Mesendoderm (in vitro differentiated cells): ENCODE data around the gene TBCA.

ENCODE experiments used
- DNase-seq: peaks from one replicate; pipeline ENCODE4 v3.0.0; 2013
- H2AK5ac ChIP-seq: 2 replicates; pipeline ENCODE4 v1.6.1; 2013; ENCODE audit warnings: low read length, inconsistent platforms
- H2BK120ac ChIP-seq: 2 replicates; pipeline ENCODE4 v1.6.1; 2013; ENCODE audit warnings: low read depth, mild to moderate bottlenecking, low read length, moderate library complexity, mixed read lengths
- H2BK15ac ChIP-seq: replicated peaks from 2 replicates; pipeline ENCODE4 v1.6.1; 2013; ENCODE audit warnings: low read depth, mild to moderate bottlenecking, moderate library complexity
- H2BK5ac ChIP-seq: 2 replicates; pipeline ENCODE4 v1.6.1; 2013; ENCODE audit warnings: low read length, inconsistent platforms
- H3K18ac ChIP-seq: 2 replicates; pipeline ENCODE4 v1.6.1; 2013; ENCODE audit warnings: mild to moderate bottlenecking, low read length, mixed read lengths
- H3K23ac ChIP-seq: one replicate; pipeline ENCODE4 v1.6.1; 2013; ENCODE audit warnings: low read length
- H3K27ac ChIP-seq: 2 replicates; pipeline ENCODE4 v1.5.1; 2013; ENCODE audit warnings: low read depth, mild to moderate bottlenecking, inconsistent platforms, low read length, moderate library complexity
- H3K27me3 ChIP-seq: 2 replicates; pipeline ENCODE4 v1.6.1; 2013; ENCODE audit warnings: low read length, control low read depth, mild to moderate bottlenecking, inconsistent platforms; ENCODE audit not compliant: insufficient read depth, poor library complexity
- H3K36me3 ChIP-seq: 2 replicates; pipeline ENCODE4 v1.6.1; 2013; ENCODE audit warnings: low read length, inconsistent platforms; ENCODE audit not compliant: control insufficient read depth, insufficient read depth
- H3K4ac ChIP-seq: one replicate; pipeline ENCODE4 v1.6.1; 2013; ENCODE audit warnings: low read depth, mild to moderate bottlenecking, low read length, moderate library complexity
- H3K4me1 ChIP-seq: 2 replicates; pipeline ENCODE4 v1.6.1; 2013; ENCODE audit warnings: low read depth, low read length, inconsistent platforms; ENCODE audit not compliant: control insufficient read depth
- H3K4me2 ChIP-seq: 2 replicates; pipeline ENCODE4 v1.6.1; 2013; ENCODE audit warnings: low read length
- H3K4me3 ChIP-seq: 2 replicates; pipeline ENCODE4 v1.5.1; 2013; ENCODE audit warnings: mild to moderate bottlenecking, low read length
- H3K56ac ChIP-seq: one replicate; pipeline ENCODE4 v1.6.1; 2013; ENCODE audit warnings: low read length
- H3K79me1 ChIP-seq: 2 replicates; pipeline ENCODE4 v1.6.1; 2013; ENCODE audit warnings: low read length, inconsistent platforms
- H3K79me2 ChIP-seq: 2 replicates; pipeline ENCODE4 v1.6.1; 2013; ENCODE audit warnings: mild to moderate bottlenecking, low read length; ENCODE audit not compliant: control insufficient read depth, insufficient read depth
- H3K9ac ChIP-seq: 2 replicates; pipeline ENCODE4 v1.6.1; 2013; ENCODE audit warnings: low read length, inconsistent platforms
- H4K5ac ChIP-seq: one replicate; pipeline ENCODE4 v1.6.1; 2013; ENCODE audit warnings: low read length
- H4K8ac ChIP-seq: one replicate; pipeline ENCODE4 v1.6.1; 2013; ENCODE audit warnings: low read depth, mild to moderate bottlenecking, control low read depth, low read length, moderate library complexity
- WGBS: extraction: QIAGEN DNeasy Blood & Tissue Kit; methylation state at CpG from one replicate; pipeline ENCODE4 v1.1.7; 2013; ENCODE audit warnings: low lambda C conversion rate, missing lambda C conversion rate; ENCODE audit not compliant: insufficient coverage; ENCODE audit errors: extremely low coverage; 5-methylcytosine and 5-hydroxymethylcytosine counted together

Gene TBCA

GRCh38 chr5:77785229-77785628, 9.1 kb upstream of the TBCA start:
- Histone ChIP-seq H3K23ac (no peak overlapping the region), H4K5ac (no peak overlapping the region), H3K27ac (no peak overlapping the region), H3K56ac (no peak overlapping the region), H3K4me2 (no peak overlapping the region), H2AK5ac (no peak overlapping the region), H3K36me3 (no peaks in the 10 kb centered on the region), H2BK15ac (no peak overlapping the region), H3K27me3 (no peaks in the 10 kb centered on the region), H4K8ac (no peak overlapping the region), H2BK5ac (no peak overlapping the region), H2BK120ac (no peak overlapping the region), H3K79me1 (no peaks in the 10 kb centered on the region), H3K4me1 (no peaks in the 10 kb centered on the region), H3K18ac (no peak overlapping the region), H3K4ac (no peak overlapping the region), H3K4me3 (no peak overlapping the region), H3K79me2 (no peaks in the 10 kb centered on the region), H3K9ac (no peak overlapping the region)
- DNase-seq = no peak
- WGBS = no CpG with 5 or more reads among the region's 17 CpGs

GRCh38 chr5:77784735-77785134, 8.6 kb upstream of the TBCA start:
- H3K23ac ChIP-seq = no peak overlapping the region
- H2AK5ac ChIP-seq = no peak overlapping the region
- H3K27ac ChIP-seq = no peak overlapping the region
- no peak overlapping the region for H4K8ac ChIP-seq
- WGBS = no CpG with 5 or more reads among the region's 21 CpGs
- no peak overlapping the region for H3K4me2 ChIP-seq
- no peaks in the 10 kb centered on the region for H3K79me1 ChIP-seq
- no peak overlapping the region for H3K9ac ChIP-seq
- H2BK15ac ChIP-seq = no peak overlapping the region
- H3K18ac ChIP-seq = no peak overlapping the region
- no peaks in the 10 kb centered on the region for H3K27me3 ChIP-seq
- no peak for DNase-seq
- no peaks in the 10 kb centered on the region for H3K36me3 ChIP-seq
- no peak overlapping the region for H4K5ac ChIP-seq
- no peak overlapping the region for H3K56ac ChIP-seq
- no peak overlapping the region for H3K4ac ChIP-seq
- no peak overlapping the region for H3K4me3 ChIP-seq
- no peaks in the 10 kb centered on the region for H3K4me1 ChIP-seq
- H2BK120ac ChIP-seq = no peak overlapping the region
- H2BK5ac ChIP-seq = no peak overlapping the region
- H3K79me2 ChIP-seq = no peaks in the 10 kb centered on the region

GRCh38 chr5:77781076-77781475, 4.9 kb upstream of the TBCA start:
- Histone ChIP-seq H3K9ac (no peak overlapping the region), H3K27ac (no peak overlapping the region), H3K79me1 (no peaks in the 10 kb centered on the region), H3K36me3 (no peaks in the 10 kb centered on the region), H3K4me2 (no peak overlapping the region), H3K79me2 (no peaks in the 10 kb centered on the region), H3K27me3 (no peaks in the 10 kb centered on the region), H3K4ac (no peak overlapping the region), H2BK15ac (no peak overlapping the region), H4K8ac (no peak overlapping the region), H2BK5ac (no peak overlapping the region), H2AK5ac (no peak overlapping the region), H3K18ac (no peak overlapping the region), H4K5ac (no peak overlapping the region), H3K4me3 (no peak overlapping the region), H3K56ac (no peak overlapping the region), H2BK120ac (no peak overlapping the region), H3K4me1 (peaks cover 2% of the 10 kb centered on the region), H3K23ac (no peak overlapping the region)
- DNase-seq = peak; percentile 83
- WGBS = no CpG with 5 or more reads among the region's 1 CpG

- peak; percentile 30 for DNase-seq
- no peak overlapping the region for H3K4me2 ChIP-seq
- H3K27ac ChIP-seq = no peak overlapping the region
- no peak overlapping the region for H3K56ac ChIP-seq
- H2BK5ac ChIP-seq = no peak overlapping the region
- H4K8ac ChIP-seq = no peak overlapping the region
- H4K5ac ChIP-seq = no peak overlapping the region
- H3K4me3 ChIP-seq = no peak overlapping the region
- H3K4me1 ChIP-seq = peaks cover 2% of the 10 kb centered on the region
- no peak overlapping the region for H3K9ac ChIP-seq
- no peak overlapping the region for H3K18ac ChIP-seq
- H3K79me1 ChIP-seq = no peaks in the 10 kb centered on the region
- H3K27me3 ChIP-seq = no peaks in the 10 kb centered on the region
- H2BK120ac ChIP-seq = no peak overlapping the region
- H3K36me3 ChIP-seq = no peaks in the 10 kb centered on the region
- no CpG with 5 or more reads among the region's 2 CpGs for WGBS
- H2AK5ac ChIP-seq = no peak overlapping the region
- peaks cover 15% of the 10 kb centered on the region for H3K79me2 ChIP-seq
- no peak overlapping the region for H3K4ac ChIP-seq
- no peak overlapping the region for H3K23ac ChIP-seq
- H2BK15ac ChIP-seq = no peak overlapping the region
Observed at GRCh38 chr5:77778881-77779438, 2.8 kb upstream of the TBCA start.

- Histone ChIP-seq H3K18ac (no peak overlapping the region), H3K23ac (no peak overlapping the region), H2BK5ac (no peak overlapping the region), H3K79me2 (peaks cover 20% of the 10 kb centered on the region), H3K9ac (no peak overlapping the region), H3K4ac (no peak overlapping the region), H3K36me3 (no peaks in the 10 kb centered on the region), H3K4me1 (peaks cover 4% of the 10 kb centered on the region), H3K27ac (no peak overlapping the region), H4K5ac (no peak overlapping the region), H3K4me2 (no peak overlapping the region), H3K79me1 (no peaks in the 10 kb centered on the region), H4K8ac (no peak overlapping the region), H3K56ac (no peak overlapping the region), H3K27me3 (no peaks in the 10 kb centered on the region), H3K4me3 (no peak overlapping the region), H2AK5ac (no peak overlapping the region), H2BK120ac (no peak overlapping the region), H2BK15ac (no peak overlapping the region)
- no CpG with 5 or more reads among the region's 2 CpGs for WGBS
- no peak for DNase-seq
Observed at GRCh38 chr5:77778398-77778797, 2.3 kb upstream of the TBCA start.

- WGBS = no CpG with 5 or more reads among the region's 3 CpGs
- no peak overlapping the region for H4K8ac ChIP-seq
Observed at GRCh38 chr5:77777911-77778310, 1.8 kb upstream of the TBCA start.

More at GRCh38 chr5:77777911-77778310, 1.8 kb upstream of the TBCA start:
- Histone ChIP-seq H3K23ac (no peak overlapping the region), H3K18ac (no peak overlapping the region), H3K4me1 (peaks cover 6% of the 10 kb centered on the region), H2AK5ac (no peak overlapping the region), H4K5ac (no peak overlapping the region), H2BK120ac (no peak overlapping the region), H2BK15ac (no peak overlapping the region), H3K79me1 (no peaks in the 10 kb centered on the region), H3K36me3 (no peaks in the 10 kb centered on the region), H3K27me3 (no peaks in the 10 kb centered on the region), H3K79me2 (peaks cover 25% of the 10 kb centered on the region), H3K56ac (no peak overlapping the region), H3K9ac (no peak overlapping the region), H3K27ac (no peak overlapping the region), H3K4ac (no peak overlapping the region), H3K4me2 (no peak overlapping the region), H3K4me3 (no peak overlapping the region), H2BK5ac (no peak overlapping the region)
- no peak for DNase-seq
